SK-N-MC (cell line): ENCODE results near the gene VPS35L.

Source experiments
- EZH2 ChIP-seq: fragments of 200-600 bp; sonication (generic); IDR thresholded peaks from one replicate; pipeline ENCODE4 v1.6.1; 2017; ENCODE audit warnings: antibody characterized with exemption
- POLR2AphosphoS5 ChIP-seq: IDR thresholded peaks from 2 replicates; pipeline ENCODE4 v1.6.1; 2012; ENCODE audit warnings: mild to moderate bottlenecking, low read depth, low read length, borderline replicate concordance

GRCh38 chr16:19605701-19606100 is 50.2 kb downstream of the VPS35L start:
- TF ChIP-seq POLR2AphosphoS5 (no peak), EZH2 (no peak)
